Activated CD8-positive, alpha-beta memory T cell treated with anti-CD3 and anti-CD28 coated beads, Interleukin-2, amount 50 U/mL, for 4 hours (primary cell): ENCODE results near the gene SYT6.

ENCODE experiments used
- DNase-seq: peaks from one replicate; pipeline ENCODE4 v3.0.0-alpha.2; 2020

SYT6 gene

GRCh38 chr1:114116086-114116485 lies 37.6 kb downstream of the SYT6 start:
- DNase-seq = no peak

DNA sequence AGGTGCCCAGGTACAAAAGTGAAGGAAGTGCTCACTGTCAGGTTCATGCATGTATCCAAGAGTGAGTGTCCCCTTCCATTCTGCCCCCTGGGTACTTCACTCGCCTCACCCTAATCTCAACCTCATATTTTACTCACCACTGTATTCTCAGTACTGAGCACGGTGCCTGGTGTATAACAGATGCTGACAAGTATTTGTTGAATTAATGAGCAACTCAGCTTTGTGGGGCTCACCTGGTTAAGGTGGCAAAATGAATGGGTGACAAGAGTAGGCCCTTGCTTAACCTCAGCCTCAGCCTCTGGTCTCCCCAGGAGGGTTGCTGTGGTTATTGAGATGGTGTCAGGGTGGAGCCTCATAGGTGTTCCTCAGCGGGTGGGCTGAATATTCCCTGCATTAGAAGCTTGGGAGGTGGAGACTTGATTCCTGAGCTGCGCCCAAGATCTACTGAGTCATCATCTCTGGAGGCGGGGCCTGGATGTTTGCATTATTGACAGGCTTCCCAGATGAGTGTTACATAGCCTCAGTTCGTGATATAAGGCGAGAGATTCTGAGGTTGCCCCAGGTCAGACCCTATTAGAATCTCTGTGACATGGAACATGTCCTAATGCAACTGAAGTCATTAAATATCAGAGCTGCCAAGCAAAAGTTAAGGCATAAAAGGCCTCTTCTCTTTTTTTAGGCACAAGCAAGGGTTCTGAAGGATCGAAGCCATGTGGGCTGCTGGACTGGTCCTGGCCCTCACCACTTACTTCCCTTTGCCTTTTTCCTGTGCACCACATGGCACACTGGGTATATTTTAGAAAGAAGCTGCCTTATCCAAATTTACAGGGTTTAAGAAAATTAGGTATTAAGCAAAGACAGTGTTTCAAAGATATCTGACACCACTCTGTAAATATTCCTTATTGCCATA lies 39.2 kb downstream of the SYT6 start:
- DNase-seq = no peak

DNA sequence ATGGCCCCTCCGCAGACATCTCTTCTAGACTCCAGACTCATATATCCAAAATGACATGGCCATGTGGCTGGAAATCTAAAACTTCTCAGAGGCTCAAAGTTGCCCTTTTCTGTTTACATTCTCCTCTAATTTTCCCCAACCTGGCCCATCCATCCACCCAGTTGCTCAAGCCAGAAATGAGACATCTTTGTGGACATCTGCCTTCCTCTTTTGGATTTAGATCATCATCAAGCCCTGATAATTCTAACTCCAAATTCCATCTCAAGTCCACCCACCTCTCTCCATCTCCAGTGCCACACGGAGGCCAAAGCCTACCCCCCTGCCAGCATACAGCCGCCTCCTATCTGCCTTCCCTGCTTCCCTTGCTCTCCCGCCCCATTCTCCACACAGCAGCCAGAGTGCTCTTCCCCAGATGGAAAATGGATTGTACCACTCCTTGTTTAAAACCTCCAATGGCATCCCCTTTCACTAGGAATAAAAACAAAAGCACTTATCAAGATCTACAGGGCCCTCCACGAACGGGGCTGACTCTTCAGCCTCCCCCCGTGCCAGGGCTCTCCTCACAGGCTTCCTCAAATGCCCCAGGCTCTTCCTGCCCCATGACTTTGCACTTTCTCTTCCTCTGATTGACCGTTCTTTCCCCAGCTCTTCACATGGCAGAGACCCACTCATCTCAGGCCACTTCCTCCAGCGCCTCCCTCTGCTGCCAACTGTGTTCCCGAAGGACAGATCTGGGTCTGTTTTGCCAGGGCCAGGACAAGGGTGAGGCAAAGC lies 40.1 kb downstream of the SYT6 start:
- DNase-seq = no peak

DNA sequence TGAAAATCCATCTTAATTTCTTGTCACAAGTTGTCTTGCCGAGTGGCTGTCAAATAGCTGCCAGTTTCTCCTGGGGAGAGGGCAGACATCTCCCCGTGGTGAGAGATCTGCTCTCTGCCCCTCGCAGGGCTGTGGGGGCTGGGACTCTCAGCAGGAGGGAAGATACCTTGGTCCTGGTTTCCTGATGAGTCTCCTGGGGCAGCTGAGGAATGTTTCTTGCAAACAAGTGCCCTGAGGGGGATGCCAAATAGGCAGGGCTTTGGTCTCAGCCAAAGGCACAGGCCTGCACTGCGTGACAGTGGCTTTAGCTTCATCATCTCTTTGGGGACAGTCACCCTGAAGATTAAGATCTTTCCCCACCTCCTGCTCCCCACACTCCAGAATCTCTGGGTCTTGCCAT lies 40.9 kb downstream of the SYT6 start:
- DNase-seq = no peak

- DNase-seq = no peak
These were observed 41.7 kb downstream of the SYT6 start for GRCh38 chr1:114111731-114112641.

DNA sequence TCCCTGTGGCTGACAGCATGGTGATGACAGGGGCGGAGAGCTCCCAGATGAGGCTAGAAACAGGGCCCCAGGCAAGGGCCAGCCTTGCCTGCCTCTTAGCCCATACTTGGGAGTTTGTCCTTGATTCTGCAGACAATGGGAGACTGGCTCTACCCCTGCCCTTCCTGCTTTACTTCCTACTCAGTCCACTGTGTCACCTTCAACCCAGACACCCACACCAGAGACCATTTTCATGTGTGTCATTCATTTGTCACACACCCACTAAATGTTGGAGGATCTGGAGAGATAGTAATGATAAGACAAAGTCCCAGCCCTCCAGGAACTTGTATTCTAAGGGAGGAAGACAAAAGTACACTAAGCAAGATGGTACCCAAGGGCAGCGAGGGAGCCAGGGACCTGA lies 43.7 kb downstream of the SYT6 start:
- DNase-seq = no peak

DNA sequence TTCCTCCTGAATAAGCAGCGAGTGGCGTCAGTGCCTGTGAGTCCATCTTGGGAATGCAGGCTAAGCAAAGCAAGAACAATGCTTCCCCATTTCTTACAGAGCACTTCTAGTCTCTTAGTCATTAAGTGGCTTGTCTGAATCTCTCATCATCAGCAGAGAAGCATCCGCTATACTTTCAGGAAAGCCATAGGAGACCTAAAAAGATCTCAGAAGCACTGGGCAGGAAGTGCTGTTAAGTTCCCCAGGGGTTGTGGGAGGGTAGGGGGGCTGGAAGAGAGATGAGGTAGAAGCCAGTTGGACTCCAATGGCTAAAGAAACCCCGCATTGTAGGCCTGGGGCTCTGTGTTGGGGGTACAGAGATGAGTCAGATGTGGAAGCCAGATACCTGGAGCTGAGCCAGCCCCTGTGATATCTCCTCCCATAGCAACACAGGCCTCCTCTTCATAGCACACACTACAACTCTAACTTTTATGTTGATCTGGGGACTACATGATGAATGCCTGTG lies 44.9 kb downstream of the SYT6 start:
- DNase-seq = no peak

DNA sequence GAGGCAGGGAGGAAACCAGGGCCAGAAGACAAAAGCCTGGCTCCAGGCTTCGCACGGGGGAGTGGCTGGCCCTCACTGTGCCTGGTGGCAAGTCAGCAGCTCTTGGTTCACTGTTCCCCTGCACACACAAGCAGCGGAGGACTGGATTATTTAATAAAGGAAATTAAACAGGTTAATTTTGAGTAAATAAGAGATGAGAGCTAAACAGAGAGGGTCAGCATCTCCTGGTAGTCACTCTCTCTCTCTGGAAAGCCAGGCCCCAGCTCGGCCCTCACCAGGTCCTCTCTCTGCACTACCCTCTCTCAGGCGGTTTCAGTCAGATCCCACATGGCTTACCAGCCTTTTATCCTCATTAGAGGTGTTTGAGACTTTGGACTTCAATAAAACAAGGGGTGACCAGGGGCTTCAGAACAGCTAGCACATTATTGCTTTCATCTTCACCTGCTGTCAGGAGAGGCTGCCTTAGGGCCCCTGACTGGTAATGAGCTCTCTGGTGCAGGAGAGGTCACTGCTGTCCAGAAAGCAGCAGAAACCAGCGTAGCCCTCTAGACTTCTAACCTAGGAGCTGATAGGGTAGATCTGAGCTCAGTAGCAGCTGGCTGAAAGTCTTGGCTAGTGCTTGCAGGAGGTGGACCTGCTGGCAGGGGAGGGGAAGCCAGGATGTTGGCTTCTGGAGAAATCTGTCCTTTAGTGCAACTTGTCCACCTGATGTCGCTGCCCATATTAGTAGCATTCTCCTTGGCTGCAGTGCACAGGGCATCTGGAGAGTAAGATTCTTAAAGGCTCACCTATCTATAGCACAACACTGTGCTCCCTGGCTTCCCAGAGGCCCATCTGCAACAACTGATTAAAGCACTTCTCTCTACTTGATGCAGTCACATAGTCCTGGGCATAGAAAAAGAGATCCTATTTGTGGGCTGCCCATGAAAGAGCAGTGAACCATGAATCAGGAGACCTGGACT lies 45.9 kb downstream of the SYT6 start:
- DNase-seq = no peak

- DNase-seq = no peak
These were observed 48.2 kb downstream of the SYT6 start for GRCh38 chr1:114105421-114105979.

DNA sequence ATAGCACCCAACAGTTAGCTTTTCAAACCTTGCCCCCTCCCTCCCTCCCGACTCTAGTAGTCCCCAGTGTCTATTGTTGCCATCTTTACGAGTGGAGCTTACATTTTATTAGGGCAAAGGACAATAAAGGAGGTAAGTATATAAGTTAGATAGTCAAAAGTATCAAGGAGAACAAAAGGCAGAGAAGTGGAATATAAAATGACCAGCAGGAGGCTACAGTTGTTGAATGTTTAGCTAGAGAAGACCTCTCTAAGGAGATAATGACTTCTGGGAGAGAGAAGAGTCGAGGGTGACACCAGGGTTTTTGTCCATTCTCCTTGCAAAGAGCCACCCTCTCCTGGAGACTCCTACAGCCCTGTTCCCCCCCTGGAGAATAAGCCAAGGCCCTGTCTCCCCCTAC lies 48.7 kb downstream of the SYT6 start:
- DNase-seq = no peak

- DNase-seq = no peak
These were observed 49.7 kb downstream of the SYT6 start for GRCh38 chr1:114103992-114104391.

DNA sequence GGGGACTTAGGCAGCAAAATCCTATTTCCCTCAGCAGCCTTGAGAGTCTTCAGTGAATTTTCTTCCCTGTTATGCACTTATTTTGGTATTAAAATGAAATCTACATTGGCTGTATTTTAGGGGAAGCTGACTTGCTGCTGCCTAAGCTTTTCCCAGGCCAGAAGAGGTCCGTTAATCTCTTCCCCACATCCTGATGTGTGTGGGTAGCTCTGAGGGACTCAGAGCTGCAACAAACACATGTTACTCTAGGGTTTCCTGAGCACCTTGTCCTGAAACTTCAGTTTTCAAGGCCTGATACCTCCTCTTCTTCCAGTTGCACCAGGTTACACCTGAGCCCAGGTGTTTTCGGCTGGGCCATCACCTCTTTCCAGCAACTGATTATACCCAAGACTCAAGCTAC lies 51.5 kb downstream of the SYT6 start:
- no peak for DNase-seq

- no peak for DNase-seq
These were observed 53.5 kb downstream of the SYT6 start for GRCh38 chr1:114100148-114100547.

- no peak for DNase-seq
These were observed 54.4 kb downstream of the SYT6 start for GRCh38 chr1:114099268-114099667.

DNA sequence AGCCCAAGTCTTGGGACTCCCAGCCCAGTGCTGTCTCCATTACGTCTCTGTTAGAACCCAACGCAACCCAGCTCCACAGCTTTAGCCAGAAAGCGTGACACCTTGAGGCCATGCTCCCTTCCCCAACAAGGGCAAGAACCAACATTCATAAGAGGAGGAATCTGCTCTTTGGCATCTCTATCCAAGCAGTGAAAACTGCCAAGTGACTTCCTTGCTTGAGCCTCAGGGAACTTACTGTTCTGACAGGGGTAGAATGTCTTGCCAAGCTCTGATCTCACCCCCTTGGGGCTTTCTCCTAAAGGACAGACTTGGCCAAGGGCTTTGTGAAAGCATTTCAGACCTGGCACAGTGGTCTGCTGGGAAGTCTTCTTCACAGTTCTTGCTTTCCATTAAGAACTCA lies 56.6 kb downstream of the SYT6 start:
- no peak for DNase-seq

DNA sequence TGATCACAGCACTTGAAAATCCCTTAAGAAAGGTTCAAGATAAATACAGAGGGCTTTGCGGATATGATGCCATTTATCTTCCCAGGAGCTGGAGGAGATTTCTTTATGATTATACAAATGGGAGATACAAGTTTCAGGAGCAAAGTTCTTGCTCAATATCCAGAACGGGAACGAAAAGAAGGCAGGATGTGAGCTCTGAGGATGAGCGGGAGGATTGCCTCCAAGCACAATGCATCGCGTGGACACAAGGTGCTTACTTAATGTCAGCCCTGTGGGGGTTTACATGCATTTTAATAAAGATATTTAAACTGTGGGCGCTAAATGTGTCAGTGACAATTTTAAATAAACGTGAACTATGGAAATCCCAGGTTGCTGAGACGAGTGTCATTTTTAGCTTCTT lies 59.0 kb downstream of the SYT6 start:
- no peak for DNase-seq

DNA sequence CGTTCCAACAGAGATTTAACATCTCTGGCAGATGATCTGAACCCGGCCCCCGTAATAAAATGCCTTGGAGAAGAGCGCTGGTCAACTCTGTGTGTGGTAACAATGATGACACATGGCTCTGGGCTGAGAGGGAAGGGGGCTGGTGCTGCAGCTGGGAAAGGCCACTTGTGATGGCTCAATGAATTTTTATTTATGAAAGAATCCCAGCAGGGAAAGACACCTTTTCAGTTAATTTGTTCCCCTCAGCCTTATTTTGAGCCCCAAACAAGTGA lies 59.4 kb downstream of the SYT6 start:
- DNase-seq = no peak

DNA sequence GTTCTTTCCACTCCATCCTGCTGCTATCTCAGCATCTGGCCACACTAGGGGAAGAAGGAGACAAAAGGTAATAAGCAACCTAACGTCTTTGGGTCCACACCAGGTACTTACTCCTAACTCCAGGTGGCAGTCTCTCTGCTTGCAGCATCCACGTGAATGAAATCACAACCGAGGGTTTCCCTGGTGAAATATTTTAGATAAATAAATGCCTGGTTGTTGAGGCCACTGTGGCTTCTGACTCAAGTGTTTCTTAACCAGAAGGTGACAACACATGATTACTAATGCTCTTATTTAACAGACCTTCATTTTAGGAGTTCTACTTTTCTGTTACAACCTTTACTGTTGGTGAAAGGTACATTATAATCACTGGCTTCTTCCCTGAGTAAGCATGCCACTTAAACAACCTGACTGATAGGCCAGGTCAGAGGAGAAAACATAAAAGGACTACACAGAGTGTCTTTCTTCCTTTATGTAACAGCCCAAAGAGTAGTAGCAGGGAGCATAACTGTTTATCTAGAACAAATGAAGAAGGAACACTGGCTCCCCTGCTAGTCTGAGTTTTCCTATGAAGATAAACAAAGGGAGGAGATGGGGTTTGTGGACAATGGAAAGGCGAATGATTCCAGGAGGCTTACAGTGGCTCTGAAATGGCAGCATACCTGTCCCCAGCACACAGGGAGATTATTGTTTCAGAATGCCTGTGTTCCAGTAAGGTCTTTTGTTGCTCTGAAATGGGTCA lies 59.9 kb downstream of the SYT6 start:
- DNase-seq = no peak

- no peak for DNase-seq
These were observed 61.2 kb downstream of the SYT6 start for GRCh38 chr1:114092186-114093062.

DNA sequence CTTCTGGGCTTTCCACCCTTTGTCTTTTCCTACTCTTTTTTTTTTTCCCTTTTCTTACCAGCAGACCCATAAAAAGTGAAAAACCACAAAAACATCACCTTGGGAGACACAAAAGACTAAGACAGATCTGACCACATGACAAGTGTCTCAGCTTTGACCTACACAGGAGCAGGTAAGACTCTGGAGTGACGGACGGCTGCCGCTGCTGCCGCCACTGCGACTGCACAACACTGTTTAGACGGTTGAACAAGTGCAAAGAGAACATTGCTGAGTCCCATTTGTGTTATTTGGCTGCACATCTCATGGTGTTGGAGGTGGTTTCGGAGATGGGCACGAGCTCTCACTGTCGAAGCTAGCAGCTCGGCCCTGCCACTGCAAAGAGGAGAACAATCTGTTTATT lies 62.0 kb downstream of the SYT6 start:
- DNase-seq = no peak
